Loucy (cell line): ENCODE results near the gene DR1.

Experiments
- EZH2phosphoT487 ChIP-seq: fragments of 200-600 bp; IDR thresholded peaks from 2 replicates; pipeline ENCODE4 v1.6.1; 2018; ENCODE audit warnings: antibody characterized with exemption, mild to moderate bottlenecking, moderate library complexity, borderline replicate concordance
- TF ChIP-seq, protein P1 (sequence below): fragments of 200-600 bp; sonication (generic); conservative IDR thresholded peaks from 2 replicates; pipeline ENCODE4 v1.5.1; 2014; ENCODE audit warnings: mild to moderate bottlenecking, antibody characterized with exemption, low read length

DNA sequence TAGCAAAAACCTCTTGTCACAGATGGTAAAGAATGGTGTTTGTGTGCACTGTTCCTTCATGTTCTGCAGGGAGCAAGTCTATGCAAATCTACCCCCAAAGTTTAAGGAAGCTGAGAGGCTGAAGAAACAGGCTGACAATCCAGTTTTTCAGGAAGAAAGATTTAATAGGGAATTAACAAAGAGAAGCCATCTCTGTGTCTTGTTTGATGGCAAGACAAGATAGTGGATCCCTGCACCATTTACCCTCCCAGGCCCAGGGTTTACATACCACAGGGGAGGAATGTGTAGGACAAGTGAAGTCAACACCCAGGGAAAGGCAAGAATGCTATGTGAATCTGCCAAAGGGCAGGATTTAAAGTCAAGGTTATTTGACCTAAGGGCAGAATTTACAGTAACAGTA is 54.1 kb downstream of the DR1 start:
- TF ChIP-seq, protein P1, sequence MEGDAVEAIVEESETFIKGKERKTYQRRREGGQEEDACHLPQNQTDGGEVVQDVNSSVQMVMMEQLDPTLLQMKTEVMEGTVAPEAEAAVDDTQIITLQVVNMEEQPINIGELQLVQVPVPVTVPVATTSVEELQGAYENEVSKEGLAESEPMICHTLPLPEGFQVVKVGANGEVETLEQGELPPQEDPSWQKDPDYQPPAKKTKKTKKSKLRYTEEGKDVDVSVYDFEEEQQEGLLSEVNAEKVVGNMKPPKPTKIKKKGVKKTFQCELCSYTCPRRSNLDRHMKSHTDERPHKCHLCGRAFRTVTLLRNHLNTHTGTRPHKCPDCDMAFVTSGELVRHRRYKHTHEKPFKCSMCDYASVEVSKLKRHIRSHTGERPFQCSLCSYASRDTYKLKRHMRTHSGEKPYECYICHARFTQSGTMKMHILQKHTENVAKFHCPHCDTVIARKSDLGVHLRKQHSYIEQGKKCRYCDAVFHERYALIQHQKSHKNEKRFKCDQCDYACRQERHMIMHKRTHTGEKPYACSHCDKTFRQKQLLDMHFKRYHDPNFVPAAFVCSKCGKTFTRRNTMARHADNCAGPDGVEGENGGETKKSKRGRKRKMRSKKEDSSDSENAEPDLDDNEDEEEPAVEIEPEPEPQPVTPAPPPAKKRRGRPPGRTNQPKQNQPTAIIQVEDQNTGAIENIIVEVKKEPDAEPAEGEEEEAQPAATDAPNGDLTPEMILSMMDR, result no peak
- TF ChIP-seq EZH2phosphoT487, result no peak
